Retinal pigment epithelial cell (primary cell): ENCODE results near the gene FAHD2A.
A peak's percentile ranks its signal among the peaks of the same experiment; 100 is the strongest.
"Not testable (repeated sequence)": the region's sequence is repeated elsewhere in the genome, so short reads cannot be mapped to it uniquely, and the experiment has no call there.

ENCODE experiments used
- DNase-seq: peaks from one replicate; pipeline ENCODE4 v3.0.0-alpha.2; 2010; ENCODE audit warnings: low read depth
- H3K4me3 ChIP-seq: 2 replicates; pipeline ENCODE4 v1.5.1; 2011; ENCODE audit warnings: mild to moderate bottlenecking, low read length, control low read depth, moderate library complexity
- TF ChIP-seq, protein P1 (sequence below): conservative IDR thresholded peaks from 2 replicates; pipeline ENCODE4 v1.5.1; 2011; ENCODE audit warnings: low read depth, low read length, control low read depth, inconsistent platforms

Gene FAHD2A

DNA sequence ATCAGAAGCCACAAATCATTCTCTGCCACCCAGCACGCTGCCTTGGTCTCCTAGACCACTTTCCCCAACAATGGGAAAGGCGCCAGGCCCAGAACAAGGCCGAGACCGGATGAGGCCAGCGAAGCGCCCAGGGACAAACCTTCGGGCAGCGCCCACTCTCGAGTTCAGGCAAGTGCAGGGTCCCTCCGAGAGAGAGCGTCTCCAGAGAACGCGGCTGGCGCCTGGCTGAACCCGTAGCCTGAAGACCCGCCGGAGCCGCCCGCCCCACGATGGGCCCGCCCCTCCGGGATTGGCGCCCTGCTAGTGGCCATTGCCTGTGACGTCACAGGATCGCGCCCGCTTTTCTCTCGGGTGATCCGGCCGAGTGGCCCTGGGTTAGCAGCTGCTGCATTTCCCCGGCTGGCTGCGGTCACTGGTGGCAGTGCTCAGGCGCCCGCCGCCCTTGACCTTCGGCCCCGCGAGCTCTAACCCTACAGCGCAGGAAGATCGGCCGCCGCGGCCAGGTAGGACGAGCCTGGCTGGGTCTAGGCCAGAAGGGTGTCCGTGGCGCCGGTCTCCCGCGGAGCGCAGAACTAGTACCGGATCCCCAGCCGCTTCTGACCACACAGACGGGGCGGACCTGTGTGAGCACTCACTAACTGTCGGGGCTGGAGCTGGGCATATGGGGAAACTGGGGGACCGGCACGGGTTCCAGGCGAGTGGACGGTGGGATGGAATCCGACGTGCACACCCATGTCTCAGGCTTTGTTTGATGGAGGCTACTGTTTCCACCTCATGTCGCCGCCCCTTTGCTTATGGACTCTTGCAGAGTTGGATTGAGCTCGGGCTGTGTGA, at the start of gene FAHD2A:
TSS of gene FAHD2A (plus strand) at position 339 of the 834 bp plus-strand sequence. CDS start 2,851 bp downstream, outside the sequence.
- DNase-seq, result peak; percentile 51
- H3K4me3 ChIP-seq, result peak within 1 kb of the TSS; percentile 96
- TF ChIP-seq, protein P1, sequence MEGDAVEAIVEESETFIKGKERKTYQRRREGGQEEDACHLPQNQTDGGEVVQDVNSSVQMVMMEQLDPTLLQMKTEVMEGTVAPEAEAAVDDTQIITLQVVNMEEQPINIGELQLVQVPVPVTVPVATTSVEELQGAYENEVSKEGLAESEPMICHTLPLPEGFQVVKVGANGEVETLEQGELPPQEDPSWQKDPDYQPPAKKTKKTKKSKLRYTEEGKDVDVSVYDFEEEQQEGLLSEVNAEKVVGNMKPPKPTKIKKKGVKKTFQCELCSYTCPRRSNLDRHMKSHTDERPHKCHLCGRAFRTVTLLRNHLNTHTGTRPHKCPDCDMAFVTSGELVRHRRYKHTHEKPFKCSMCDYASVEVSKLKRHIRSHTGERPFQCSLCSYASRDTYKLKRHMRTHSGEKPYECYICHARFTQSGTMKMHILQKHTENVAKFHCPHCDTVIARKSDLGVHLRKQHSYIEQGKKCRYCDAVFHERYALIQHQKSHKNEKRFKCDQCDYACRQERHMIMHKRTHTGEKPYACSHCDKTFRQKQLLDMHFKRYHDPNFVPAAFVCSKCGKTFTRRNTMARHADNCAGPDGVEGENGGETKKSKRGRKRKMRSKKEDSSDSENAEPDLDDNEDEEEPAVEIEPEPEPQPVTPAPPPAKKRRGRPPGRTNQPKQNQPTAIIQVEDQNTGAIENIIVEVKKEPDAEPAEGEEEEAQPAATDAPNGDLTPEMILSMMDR, result no peak

- TF ChIP-seq, protein P1, result no peak
These were observed 49.4 kb upstream of the FAHD2A start for GRCh38 chr2:95353055-95353575.

DNA sequence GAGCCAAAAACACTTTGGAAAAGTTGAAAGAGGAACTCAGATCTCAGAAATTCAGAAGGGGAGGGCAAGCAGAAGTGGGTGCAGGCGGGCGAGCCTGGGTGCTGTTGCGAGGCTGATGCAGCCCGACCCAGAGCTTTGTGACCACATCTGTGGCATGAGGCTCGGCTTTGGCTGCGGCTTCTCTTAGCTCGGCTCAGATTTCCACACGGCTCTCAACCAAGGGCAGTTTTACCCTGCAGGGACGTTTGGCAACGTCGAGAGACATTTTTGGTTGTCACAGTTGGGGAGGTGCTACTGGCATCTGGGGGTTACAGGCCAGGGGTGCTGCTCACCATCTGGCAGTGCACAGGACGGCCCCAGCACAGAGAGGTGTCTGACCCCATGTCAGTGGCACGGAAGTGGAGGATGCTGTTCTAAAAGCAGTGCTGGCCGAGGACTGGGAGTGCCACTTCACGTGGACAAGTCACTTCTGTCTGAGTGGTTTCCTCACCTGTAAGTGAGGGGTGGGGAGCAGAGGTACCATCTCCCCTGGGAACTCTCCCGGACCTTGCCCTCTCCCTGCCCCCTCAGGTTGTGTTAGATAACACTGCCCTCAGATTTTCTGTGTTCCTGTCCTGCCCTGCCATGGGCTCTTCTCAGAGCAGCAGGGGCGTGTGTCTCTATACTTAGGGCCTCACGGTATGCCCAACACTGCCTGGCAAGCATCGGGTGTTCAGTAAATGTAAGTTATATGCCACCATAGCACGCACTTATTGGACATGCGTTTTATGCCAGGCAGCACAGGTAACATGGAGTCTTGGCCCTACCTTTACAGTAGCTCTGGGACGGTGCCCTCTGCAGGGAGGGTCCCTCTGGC, 48.7 kb upstream of the FAHD2A start:
- TF ChIP-seq, protein P1, result no peak
- DNase-seq, result no peak
- no peak overlapping the region for H3K4me3 ChIP-seq

More at GRCh38 chr2:95353055-95353575, 49.4 kb upstream of the FAHD2A start:
- no peak for DNase-seq
- H3K4me3 ChIP-seq, result no peak overlapping the region

GRCh38 chr2:95354469-95354901, 48.0 kb upstream of the FAHD2A start:
- no peak overlapping the region for H3K4me3 ChIP-seq
- TF ChIP-seq, protein P1, result no peak
- no peak for DNase-seq

GRCh38 chr2:95354925-95355324, 47.6 kb upstream of the FAHD2A start:
- no peak for DNase-seq
- TF ChIP-seq, protein P1, result no peak
- no peak overlapping the region for H3K4me3 ChIP-seq

GRCh38 chr2:95355486-95355885, 47.0 kb upstream of the FAHD2A start:
- DNase-seq, H3K4me3 ChIP-seq: not testable (repeated sequence)
